ENCODE results near the gene MYO15B. TPM values are rescaled to one million over a fixed set of nuclear protein-coding genes. Genes with fewer than 3 reads are reported as not detected.

MYO15B gene
- total and polyA plus RNA-seq, 2 donors (not counting 3 experiments of a cell fraction or from before 2014, with no cell fraction given): 10.2 to 87.8 TPM

DNA sequence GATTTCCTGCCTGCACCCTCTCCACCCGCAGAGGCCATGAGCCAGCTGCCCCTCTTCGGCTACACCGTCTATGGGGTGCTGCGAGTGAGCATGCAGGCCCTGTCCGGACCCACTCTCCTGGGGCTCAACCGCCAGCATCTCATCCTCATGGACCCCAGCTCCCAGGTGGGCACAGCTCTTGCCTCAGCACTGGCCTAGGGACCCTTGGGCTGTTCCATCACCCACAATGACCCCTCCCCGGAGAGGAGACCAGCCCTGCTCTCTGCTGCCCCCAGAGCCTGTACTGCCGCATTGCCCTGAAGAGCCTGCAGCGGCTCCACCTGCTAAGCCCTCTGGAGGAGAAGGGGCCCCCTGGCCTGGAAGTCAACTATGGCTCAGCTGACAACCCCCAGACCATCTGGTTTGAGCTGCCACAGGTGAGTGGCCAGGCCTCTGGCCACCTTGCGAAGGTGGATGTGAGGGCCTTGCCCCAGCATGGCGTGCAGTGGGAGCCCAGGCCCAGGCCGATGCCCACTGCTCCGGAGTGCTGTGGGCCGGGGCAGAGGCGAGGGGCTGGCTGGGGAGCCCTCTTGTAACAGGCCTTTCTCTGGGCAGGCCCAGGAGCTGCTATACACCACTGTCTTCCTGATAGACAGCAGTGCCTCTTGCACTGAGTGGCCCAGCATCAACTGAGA, 38.4 kb downstream of the MYO15B start:
- H3K36me3 ChIP-seq (ENCODE audit: control insufficient read depth in 2 of 2, extremely low read depth in 1 of 2, insufficient read depth in 2 of 2, low read length in 2 of 2): no peaks in the 10 kb centered on the region
- no peaks in the 10 kb centered on the region for H3K9me3 ChIP-seq (replicated peaks; ENCODE audit: control insufficient read depth, insufficient read depth, low read length)
- no peak for TF ChIP-seq FOS (IDR thresholded peaks at IDR 0.05; ENCODE audit: borderline replicate concordance, insufficient read depth, low read length)
- TF ChIP-seq CTCF (IDR thresholded peaks at IDR 0.05; ENCODE audit: extremely low read depth in 1 of 2, insufficient read depth in 1 of 2, low read depth in 1 of 2, low read length in 2 of 2): peak; percentile 50 to 80
- dilution Hi-C loops (cut with MboI; ENCODE audit: extremely low pct_ligation_motif_present, low sequenced_read_pairs) (no loop called here), intact Hi-C loops (cut with micrococcal nuclease) (no loop called here)
- H3K79me2 ChIP-seq (ENCODE audit: control insufficient read depth, insufficient read depth, low read length): no peaks in the 10 kb centered on the region
- no peaks in the 10 kb centered on the region for H4K20me1 ChIP-seq (replicated peaks; ENCODE audit: control insufficient read depth, extremely low read depth, insufficient read depth, low read length)
- peak; percentile 15 for DNase-seq (ENCODE audit: low read depth, low spot score)
- H3K9ac ChIP-seq (replicated peaks; ENCODE audit: extremely low read depth, insufficient read depth, low read length): no peak overlapping the region
- no peaks in the 10 kb centered on the region for H3K27me3 ChIP-seq (ENCODE audit: control insufficient read depth in 2 of 2, insufficient read depth in 2 of 2, low read length in 2 of 2)
- no peaks in the 10 kb centered on the region for H3K4me1 ChIP-seq (ENCODE audit: control insufficient read depth, extremely low read depth, insufficient read depth, low read length)
- no peak overlapping the region for H3K27ac ChIP-seq (ENCODE audit: insufficient read depth, low read depth, low read length)
- no peak for FAIRE-seq
- no peak overlapping the region for H2AFZ ChIP-seq (ENCODE audit: low read depth, low read length)
- ChIA-PET CTCF (interaction anchor here (0.8 to 16.3 kb wide), 7 partner anchors 7 to 128 kb away, joined by 3 to 625 read pairs (median 10); partner anchors contain the start of gene SMIM5), POLR2A (no interaction called here)
- H3K4me2 ChIP-seq (ENCODE audit: insufficient read depth, low read length): no peak overlapping the region
- H3K4me3 ChIP-seq (replicated peaks in 1 of 3; ENCODE audit: insufficient read depth in 1 of 3, low read depth in 1 of 3, low read length in 3 of 3): no peak overlapping the region
- H3K9me1 ChIP-seq (replicated peaks; ENCODE audit: control insufficient read depth, extremely low read depth, insufficient read depth, low read length): no peaks in the 10 kb centered on the region
- BruUV-seq (replicated peaks): no TSS peak

- intact Hi-C loops (cut with micrococcal nuclease) (no loop called here), dilution Hi-C loops (cut with MboI; ENCODE audit: extremely low pct_ligation_motif_present, low sequenced_read_pairs) (no loop called here)
- H3K27ac ChIP-seq (ENCODE audit: insufficient read depth, low read depth, low read length): no peak overlapping the region
- H3K4me3 ChIP-seq (replicated peaks in 1 of 3; ENCODE audit: insufficient read depth in 1 of 3, low read depth in 1 of 3, low read length in 3 of 3): no peak overlapping the region
- H3K27me3 ChIP-seq (ENCODE audit: control insufficient read depth in 2 of 2, insufficient read depth in 2 of 2, low read length in 2 of 2): no peaks in the 10 kb centered on the region
- no peaks in the 10 kb centered on the region for H3K36me3 ChIP-seq (ENCODE audit: control insufficient read depth in 2 of 2, extremely low read depth in 1 of 2, insufficient read depth in 2 of 2, low read length in 2 of 2)
- no peak overlapping the region for H3K4me2 ChIP-seq (ENCODE audit: insufficient read depth, low read length)
- TF ChIP-seq POLR2A (IDR thresholded peaks at IDR 0.05; ENCODE audit: low read depth, low read length) (no peak), GATA2 (IDR thresholded peaks at IDR 0.05; ENCODE audit: insufficient read depth, insufficient read length, low read depth, low read length) (no peak), POLR2AphosphoS5 (IDR thresholded peaks at IDR 0.05; ENCODE audit: insufficient read depth, low read depth, low read length) (no peak), JUN (IDR thresholded peaks at IDR 0.05; ENCODE audit: borderline replicate concordance, insufficient read depth, insufficient read length, low read depth) (no peak), CTCF (IDR thresholded peaks at IDR 0.05; ENCODE audit: extremely low read depth in 1 of 2, insufficient read depth in 1 of 2, low read depth in 1 of 2, low read length in 2 of 2) (no peak), MYC (IDR thresholded peaks at IDR 0.05; ENCODE audit: low read depth, low read length) (no peak), MAX (IDR thresholded peaks at IDR 0.05; ENCODE audit: insufficient read depth, insufficient read length) (no peak), FOS (IDR thresholded peaks at IDR 0.05; ENCODE audit: borderline replicate concordance, insufficient read depth, low read length) (no peak), EZH2 (IDR thresholded peaks at IDR 0.05; ENCODE audit: borderline replicate concordance, low read depth, low read length, severe bottlenecking) (no peak)
- no peaks in the 10 kb centered on the region for H4K20me1 ChIP-seq (replicated peaks; ENCODE audit: control insufficient read depth, extremely low read depth, insufficient read depth, low read length)
- ChIA-PET CTCF (interaction anchor here (1.8 to 16.3 kb wide), 2 partner anchors 10 to 121 kb away, joined by 10 to 625 read pairs; no protein-coding TSS in a partner anchor), POLR2A (interaction anchor here (0.6 kb wide), 1 partner anchor 15 kb away, joined by 3 read pairs; no protein-coding TSS in a partner anchor)
- no peak overlapping the region for H3K9ac ChIP-seq (replicated peaks; ENCODE audit: extremely low read depth, insufficient read depth, low read length)
- no TSS peak for BruUV-seq (replicated peaks)
- DNase-seq (ENCODE audit: low read depth, low spot score) (no peak), FAIRE-seq (no peak)
- H3K4me1 ChIP-seq (ENCODE audit: control insufficient read depth, extremely low read depth, insufficient read depth, low read length): no peaks in the 10 kb centered on the region
- no peak overlapping the region for H2AFZ ChIP-seq (ENCODE audit: low read depth, low read length)
- no peaks in the 10 kb centered on the region for H3K79me2 ChIP-seq (ENCODE audit: control insufficient read depth, insufficient read depth, low read length)
- no peaks in the 10 kb centered on the region for H3K9me3 ChIP-seq (replicated peaks; ENCODE audit: control insufficient read depth, insufficient read depth, low read length)
- H3K9me1 ChIP-seq (replicated peaks; ENCODE audit: control insufficient read depth, extremely low read depth, insufficient read depth, low read length): no peaks in the 10 kb centered on the region
Measured at GRCh38 chr17:75626496-75627038, 39.0 kb downstream of the MYO15B start.
